NCI-H1694 (cell line): ENCODE results near the gene AP3B2.

Experiments used
- DNase-seq: peaks from one replicate; lab custom pipeline; 2025; lab: John Stamatoyannopoulos, UW

The AP3B2 gene

DNA sequence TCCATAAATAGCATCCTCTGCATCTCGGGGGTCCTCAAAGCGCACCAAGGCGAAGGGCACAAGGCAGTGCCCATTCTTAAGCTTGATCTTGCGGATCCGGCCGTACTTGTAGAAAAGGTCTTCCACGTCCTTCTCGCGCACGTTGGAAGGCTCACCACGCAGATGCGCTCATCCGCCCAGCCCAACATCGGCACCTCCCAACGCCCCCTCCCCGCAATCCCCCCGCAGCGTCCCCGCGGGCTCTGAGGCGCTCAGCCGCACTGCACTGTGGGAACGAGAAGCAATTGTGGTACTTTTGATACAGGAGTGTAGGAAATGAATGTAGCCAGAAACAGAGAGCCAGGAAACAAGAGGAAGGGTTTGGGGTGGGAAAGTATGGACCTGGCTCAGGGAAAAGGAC is 17.5 kb downstream of the AP3B2 start:
- DNase-seq = no peak

GRCh38 chr15:82689147-82689546 is 20.5 kb downstream of the AP3B2 start:
- DNase-seq = no peak

DNA sequence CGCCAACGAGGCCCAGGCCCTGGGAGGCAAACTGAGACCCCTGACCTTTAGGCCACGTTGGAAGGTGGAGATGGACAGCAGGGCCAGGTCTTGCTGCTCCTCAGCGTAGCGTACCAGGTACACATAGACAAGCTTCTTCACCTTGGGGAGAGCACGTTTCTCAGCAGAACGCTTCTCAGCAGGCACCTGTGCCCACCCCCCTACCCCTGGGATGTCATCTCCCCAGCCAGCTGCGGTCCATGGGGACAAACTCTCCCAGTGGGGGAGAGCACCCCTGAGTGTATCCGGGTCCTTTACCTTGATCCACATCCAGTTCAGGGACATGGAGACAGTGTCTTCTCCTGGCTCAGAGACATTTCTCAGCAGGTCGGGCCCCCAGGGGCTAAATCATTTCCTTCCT is 21.0 kb downstream of the AP3B2 start:
- no peak for DNase-seq

GRCh38 chr15:82681371-82681770 is 28.3 kb downstream of the AP3B2 start:
- DNase-seq = no peak

DNA sequence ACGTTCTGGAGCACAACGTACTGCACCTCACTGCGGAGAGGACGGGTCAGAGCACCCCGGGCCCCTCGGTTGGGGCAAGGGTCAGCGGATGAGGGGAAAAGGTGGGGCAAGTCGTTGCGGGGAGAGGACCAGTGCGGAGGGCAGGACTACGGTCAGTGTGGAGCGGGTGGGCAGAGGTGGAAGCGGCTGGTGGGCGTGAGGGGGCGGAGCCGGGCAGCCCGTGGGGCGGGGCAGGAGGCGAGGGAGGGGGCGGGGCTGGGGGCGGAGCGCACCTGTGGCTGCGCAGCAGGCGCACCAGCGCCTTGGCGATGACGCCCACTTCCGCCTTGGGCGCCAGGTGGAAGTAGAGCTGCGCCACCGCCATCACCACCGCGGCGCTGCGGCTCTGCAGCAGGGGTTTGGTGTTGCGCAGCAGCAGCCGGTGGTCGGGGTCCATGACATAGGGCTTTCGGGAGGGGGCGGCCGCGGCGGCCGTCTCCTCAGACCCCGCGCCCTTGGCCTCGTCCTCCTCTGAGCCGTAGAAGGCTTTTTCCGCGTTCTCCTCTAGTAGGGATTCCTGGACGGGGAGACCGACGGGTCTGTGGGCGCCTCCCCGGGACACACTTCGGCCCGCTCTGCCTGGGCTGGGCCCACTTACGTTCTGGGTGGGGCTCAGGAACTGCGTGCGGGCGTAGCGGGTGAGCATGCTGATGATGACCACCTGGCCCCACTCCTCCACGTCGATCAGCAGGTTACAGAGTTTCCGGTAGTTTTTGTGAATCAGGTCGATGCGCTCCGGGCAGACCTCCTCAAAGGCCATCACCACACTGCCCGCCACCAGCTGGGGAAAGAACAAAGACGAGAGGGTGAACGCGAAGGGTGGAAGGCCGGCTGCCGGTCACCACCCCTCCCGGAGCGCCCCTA is 29.2 kb downstream of the AP3B2 start:
- DNase-seq = no peak

DNA sequence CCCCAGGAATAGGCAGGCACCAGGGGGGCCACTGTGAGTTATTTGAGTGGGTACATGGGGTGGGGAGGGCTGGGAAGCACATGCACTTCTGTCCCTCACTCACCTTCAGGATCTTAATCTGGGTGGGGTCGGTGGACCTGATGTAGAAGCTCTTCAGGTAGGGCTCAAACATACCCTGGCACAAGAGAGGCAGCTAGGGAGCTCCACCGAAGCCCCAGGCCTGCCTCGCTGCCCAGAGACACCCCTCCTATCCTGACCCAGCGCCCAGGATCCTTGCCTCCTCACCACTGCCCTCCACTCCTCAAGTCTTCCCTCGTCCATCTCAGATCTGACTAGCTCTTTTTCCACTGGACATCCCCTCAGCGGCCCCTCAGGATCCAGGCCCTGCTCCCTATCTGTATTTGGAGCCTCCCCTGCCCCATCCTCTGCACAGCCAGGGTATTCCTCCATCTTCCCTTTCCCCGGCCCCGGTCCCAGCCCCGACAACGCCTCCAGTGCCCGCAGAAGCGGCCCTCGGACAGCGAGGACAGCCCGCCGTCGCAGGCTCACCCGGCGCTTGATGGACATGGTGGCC is 30.0 kb downstream of the AP3B2 start:
- DNase-seq = no peak

DNA sequence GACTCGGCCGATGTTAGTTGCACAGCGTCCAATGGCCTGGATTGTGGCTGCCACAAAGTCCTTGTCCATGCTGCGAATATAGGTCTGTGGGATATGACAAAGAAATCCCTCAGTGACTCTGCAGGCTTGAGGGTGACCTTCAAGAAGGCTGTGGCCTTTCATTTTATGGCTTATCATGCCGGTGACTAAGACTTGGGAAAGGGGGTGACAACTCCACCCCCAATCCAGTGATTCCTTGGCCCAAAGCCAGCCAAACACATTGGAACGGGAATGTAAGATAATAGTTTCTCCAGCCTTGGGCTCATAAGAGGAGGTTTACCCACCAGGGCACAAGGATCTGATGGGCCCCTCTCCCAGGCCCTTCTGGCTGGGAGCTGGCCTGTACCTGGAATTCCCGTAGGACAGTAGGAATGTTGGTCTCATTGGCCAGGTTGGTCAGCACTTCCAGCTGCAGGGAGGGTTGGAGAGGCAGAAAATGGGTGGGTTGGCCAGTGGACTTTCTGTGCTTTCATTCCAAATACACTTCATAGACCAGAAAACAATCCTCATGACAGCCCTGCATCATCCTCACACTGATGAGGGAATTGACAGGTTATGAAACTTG is 31.9 kb downstream of the AP3B2 start:
- no peak for DNase-seq

- no peak for DNase-seq
Observed at GRCh38 chr15:82674873-82675272, 34.8 kb downstream of the AP3B2 start.

DNA sequence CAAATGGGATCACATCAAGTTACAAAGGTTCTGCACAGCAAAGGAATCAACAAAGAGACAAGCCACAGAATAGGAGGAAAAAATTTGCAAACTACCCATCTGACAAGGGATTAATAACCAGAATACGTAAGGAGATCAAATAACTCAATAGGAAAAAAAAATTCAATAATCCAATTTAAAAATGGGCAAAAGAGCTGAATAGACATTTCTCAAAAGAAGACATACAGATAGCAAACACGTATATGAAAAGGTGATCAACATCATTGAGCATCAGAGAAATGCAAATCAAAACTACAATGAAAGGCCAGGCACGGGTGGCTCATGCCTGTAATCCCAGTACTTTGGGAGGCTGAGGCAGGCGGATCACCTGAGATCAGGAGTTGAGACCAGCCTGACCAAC is 39.0 kb downstream of the AP3B2 start:
- DNase-seq = no peak

DNA sequence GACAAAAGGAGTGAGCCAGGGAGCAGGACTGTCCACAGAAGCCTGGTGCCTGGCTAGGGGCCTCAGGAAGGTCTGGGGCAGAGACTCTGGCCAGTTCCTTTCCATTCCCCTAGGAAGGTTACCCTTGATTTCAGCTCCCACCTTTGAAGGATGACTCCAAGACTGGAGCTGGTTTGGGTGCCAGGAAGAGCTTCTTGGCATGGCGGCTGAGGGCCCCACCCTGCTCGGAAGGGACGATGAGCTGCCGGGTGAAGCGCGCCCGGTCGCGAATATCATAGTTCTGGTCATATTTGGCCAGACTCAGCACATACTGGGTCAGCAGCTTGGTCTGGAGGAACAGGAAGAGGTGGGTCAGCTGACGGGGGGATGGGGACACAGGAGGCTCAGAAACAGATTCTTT is 43.1 kb downstream of the AP3B2 start:
- DNase-seq = no peak

GRCh38 chr15:82664021-82664420 is 45.7 kb downstream of the AP3B2 start:
- DNase-seq = no peak

DNA sequence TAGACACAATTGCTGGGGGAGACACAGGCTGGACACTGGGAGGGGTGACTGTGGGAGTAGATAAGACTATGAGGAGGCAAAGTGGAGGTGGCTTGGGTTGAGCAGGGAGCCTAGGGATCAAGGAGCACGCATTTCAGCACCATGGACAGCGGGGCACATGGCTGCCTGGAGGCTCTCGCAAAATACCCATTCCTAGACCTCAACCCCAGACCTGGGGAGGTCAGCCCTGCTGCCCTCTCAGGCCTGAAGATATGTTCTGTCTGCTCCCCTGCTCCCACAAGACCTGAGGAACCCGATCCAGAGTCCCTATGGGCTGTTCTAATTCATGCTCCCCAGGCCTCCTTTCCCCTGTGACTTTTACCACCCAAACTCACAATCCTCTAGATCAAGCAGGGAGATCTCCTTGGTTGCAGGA is 46.5 kb downstream of the AP3B2 start:
- DNase-seq = no peak

GRCh38 chr15:82662641-82663040 is 47.0 kb downstream of the AP3B2 start:
- no peak for DNase-seq

GRCh38 chr15:82660378-82660777 is 49.3 kb downstream of the AP3B2 start:
- no peak for DNase-seq

GRCh38 chr15:82656641-82657266 is 52.9 kb downstream of the AP3B2 start:
- DNase-seq = no peak

GRCh38 chr15:82655606-82656005 is 54.1 kb downstream of the AP3B2 start:
- DNase-seq = no peak

- DNase-seq = no peak
Observed at GRCh38 chr15:82653483-82654168, 56.0 kb downstream of the AP3B2 start.

DNA sequence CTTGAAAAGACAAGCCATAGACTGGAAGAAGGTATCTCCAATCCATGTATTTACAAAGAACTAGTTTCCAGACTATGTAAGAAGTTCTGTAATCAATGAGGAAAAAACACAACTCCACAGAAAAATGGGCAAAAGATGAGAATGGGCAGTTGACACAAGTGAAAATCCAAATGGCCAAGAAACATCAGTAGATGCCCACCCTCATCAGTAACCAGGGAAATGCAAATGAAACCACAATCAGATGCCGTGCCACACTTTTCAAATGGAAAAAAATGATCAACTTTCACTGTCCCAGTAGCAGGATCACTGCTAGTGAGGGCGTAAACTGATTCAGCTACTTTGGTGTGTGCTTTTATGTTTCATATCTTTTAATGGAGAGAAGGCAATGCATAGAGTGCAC is 58.0 kb downstream of the AP3B2 start:
- no peak for DNase-seq

- DNase-seq = no peak
Observed at GRCh38 chr15:82650046-82650670, 59.5 kb downstream of the AP3B2 start.

DNA sequence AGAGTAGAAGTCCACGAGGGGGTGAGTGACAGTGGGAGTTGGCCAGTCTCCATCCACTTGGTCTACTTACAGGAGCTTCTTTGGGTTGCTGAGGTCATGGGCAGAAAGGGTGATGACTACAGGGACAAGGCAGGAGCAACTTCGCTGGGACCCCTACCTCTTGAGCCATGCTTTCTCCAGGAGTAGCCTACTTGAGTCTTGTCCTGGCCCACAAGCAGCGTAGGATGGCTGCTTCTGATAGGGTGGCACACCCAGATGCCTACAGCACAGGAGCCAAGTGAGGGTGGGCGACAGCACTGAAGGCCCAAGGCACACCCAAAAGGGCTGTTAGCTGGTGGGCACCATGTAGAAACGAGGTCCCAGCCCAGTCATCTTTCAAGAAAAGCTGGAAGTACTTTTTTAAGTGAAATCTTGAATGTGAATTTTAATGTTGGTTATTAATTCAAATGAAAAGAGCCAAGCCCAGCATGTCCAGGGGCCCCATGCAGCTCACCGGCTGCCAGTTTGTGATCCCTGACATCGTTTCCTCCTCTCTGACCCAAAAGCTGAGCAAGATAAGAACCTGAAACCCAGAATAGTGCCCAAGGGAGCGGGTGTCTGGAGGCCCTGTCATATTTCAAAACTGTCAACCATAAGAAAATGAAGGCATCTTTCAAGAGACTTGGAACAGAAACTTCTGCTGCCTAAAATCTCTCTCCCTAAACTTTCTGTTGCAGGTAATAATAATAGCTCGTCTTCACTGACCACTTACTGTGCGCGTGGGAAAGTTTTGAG is 60.3 kb downstream of the AP3B2 start:
- no peak for DNase-seq
